Rectal smooth muscle tissue (tissue), 1 donor: Measurements from ENCODE around the gene PARVB.

ENCODE experiments used
- H3K27ac ChIP-seq: one replicate; pipeline ENCODE4 v1.7.0; 2013; ENCODE audit warnings: low read depth, low read length, inconsistent platforms
- H3K27me3 ChIP-seq: one replicate; pipeline ENCODE4 v1.7.0; 2013; ENCODE audit warnings: low read length; ENCODE audit not compliant: control insufficient read depth, insufficient read depth
- H3K36me3 ChIP-seq: one replicate; pipeline ENCODE4 v1.7.0; 2013; ENCODE audit warnings: low read length; ENCODE audit not compliant: control insufficient read depth, insufficient read depth
- H3K4me1 ChIP-seq: one replicate; pipeline ENCODE4 v1.7.0; 2013; ENCODE audit warnings: low read length; ENCODE audit not compliant: control insufficient read depth, insufficient read depth
- H3K4me3 ChIP-seq: one replicate; pipeline ENCODE4 v1.7.0; 2013; ENCODE audit warnings: low read length
- H3K9ac ChIP-seq: one replicate; pipeline ENCODE4 v1.7.0; 2013; ENCODE audit warnings: low read length

The PARVB gene

GRCh38 chr22:44197271-44197670 lies 173.2 kb downstream of the PARVB start:
- no peaks in the 10 kb centered on the region for H3K27me3 ChIP-seq
- no peaks in the 10 kb centered on the region for H3K4me1 ChIP-seq
- H3K36me3 ChIP-seq: no peaks in the 10 kb centered on the region
- H3K27ac ChIP-seq: no peak overlapping the region
- H3K4me3 ChIP-seq: no peak overlapping the region
- no peak overlapping the region for H3K9ac ChIP-seq

GRCh38 chr22:44199164-44199563 lies 175.1 kb downstream of the PARVB start:
- Histone ChIP-seq H3K36me3 (no peaks in the 10 kb centered on the region), H3K9ac (no peak overlapping the region), H3K4me1 (no peaks in the 10 kb centered on the region), H3K27me3 (no peaks in the 10 kb centered on the region), H3K4me3 (no peak overlapping the region), H3K27ac (no peak overlapping the region)

GRCh38 chr22:44199866-44200265 lies 175.8 kb downstream of the PARVB start:
- no peaks in the 10 kb centered on the region for H3K27me3 ChIP-seq
- no peaks in the 10 kb centered on the region for H3K36me3 ChIP-seq
- no peak overlapping the region for H3K9ac ChIP-seq
- H3K27ac ChIP-seq: no peak overlapping the region
- H3K4me1 ChIP-seq: no peaks in the 10 kb centered on the region
- H3K4me3 ChIP-seq: no peak overlapping the region

GRCh38 chr22:44200451-44200850 lies 176.3 kb downstream of the PARVB start:
- Histone ChIP-seq H3K36me3 (no peaks in the 10 kb centered on the region), H3K9ac (no peak overlapping the region), H3K27me3 (no peaks in the 10 kb centered on the region), H3K4me3 (no peak overlapping the region), H3K27ac (no peak overlapping the region), H3K4me1 (no peaks in the 10 kb centered on the region)

- Histone ChIP-seq H3K4me3 (no peak overlapping the region), H3K4me1 (no peaks in the 10 kb centered on the region), H3K36me3 (no peaks in the 10 kb centered on the region), H3K9ac (no peak overlapping the region), H3K27me3 (no peaks in the 10 kb centered on the region), H3K27ac (no peak overlapping the region)
Observed at GRCh38 chr22:44200855-44201550, 176.9 kb downstream of the PARVB start.

GRCh38 chr22:44201665-44202064 lies 177.6 kb downstream of the PARVB start:
- no peaks in the 10 kb centered on the region for H3K4me1 ChIP-seq
- H3K27ac ChIP-seq: no peak overlapping the region
- no peak overlapping the region for H3K4me3 ChIP-seq
- H3K9ac ChIP-seq: no peak overlapping the region
- no peaks in the 10 kb centered on the region for H3K27me3 ChIP-seq
- H3K36me3 ChIP-seq: no peaks in the 10 kb centered on the region

- no peaks in the 10 kb centered on the region for H3K36me3 ChIP-seq
- H3K27ac ChIP-seq: no peak overlapping the region
- H3K27me3 ChIP-seq: no peaks in the 10 kb centered on the region
- H3K4me3 ChIP-seq: no peak overlapping the region
- no peak overlapping the region for H3K9ac ChIP-seq
- no peaks in the 10 kb centered on the region for H3K4me1 ChIP-seq
Observed at GRCh38 chr22:44202261-44202789, 178.2 kb downstream of the PARVB start.

- Histone ChIP-seq H3K36me3 (no peaks in the 10 kb centered on the region), H3K4me3 (no peak overlapping the region), H3K27me3 (no peaks in the 10 kb centered on the region), H3K4me1 (no peaks in the 10 kb centered on the region), H3K9ac (no peak overlapping the region), H3K27ac (no peak overlapping the region)
Observed at GRCh38 chr22:44203203-44203602, 179.1 kb downstream of the PARVB start.

- Histone ChIP-seq H3K36me3 (no peaks in the 10 kb centered on the region), H3K27ac (no peak overlapping the region), H3K9ac (no peak overlapping the region), H3K27me3 (no peaks in the 10 kb centered on the region), H3K4me3 (no peak overlapping the region), H3K4me1 (no peaks in the 10 kb centered on the region)
Observed at GRCh38 chr22:44204739-44205515, 180.8 kb downstream of the PARVB start.

- H3K36me3 ChIP-seq: no peaks in the 10 kb centered on the region
- H3K27ac ChIP-seq: no peak overlapping the region
- H3K27me3 ChIP-seq: no peaks in the 10 kb centered on the region
- H3K4me1 ChIP-seq: no peaks in the 10 kb centered on the region
- no peak overlapping the region for H3K9ac ChIP-seq
- no peak overlapping the region for H3K4me3 ChIP-seq
Observed at GRCh38 chr22:44205516-44206329, 181.6 kb downstream of the PARVB start.

- Histone ChIP-seq H3K4me3 (no peak overlapping the region), H3K9ac (no peak overlapping the region), H3K27ac (no peak overlapping the region), H3K27me3 (no peaks in the 10 kb centered on the region), H3K36me3 (no peaks in the 10 kb centered on the region), H3K4me1 (no peaks in the 10 kb centered on the region)
Observed at GRCh38 chr22:44206330-44206645, 182.2 kb downstream of the PARVB start.

GRCh38 chr22:44206696-44207095 lies 182.6 kb downstream of the PARVB start:
- Histone ChIP-seq H3K27me3 (no peaks in the 10 kb centered on the region), H3K4me3 (no peak overlapping the region), H3K4me1 (no peaks in the 10 kb centered on the region), H3K9ac (no peak overlapping the region), H3K27ac (no peak overlapping the region), H3K36me3 (no peaks in the 10 kb centered on the region)
